Activated T-cell treated with anti-CD3 and anti-CD28 coated beads for 4 hours (primary cell): ENCODE data around the gene ZDHHC3.

Source experiments
- DNase-seq: peaks from one replicate; pipeline ENCODE4 v3.0.0-alpha.2; 2020

Gene ZDHHC3

GRCh38 chr3:44887101-44887500, 88.9 kb downstream of the ZDHHC3 start:
- DNase-seq = no peak

DNA sequence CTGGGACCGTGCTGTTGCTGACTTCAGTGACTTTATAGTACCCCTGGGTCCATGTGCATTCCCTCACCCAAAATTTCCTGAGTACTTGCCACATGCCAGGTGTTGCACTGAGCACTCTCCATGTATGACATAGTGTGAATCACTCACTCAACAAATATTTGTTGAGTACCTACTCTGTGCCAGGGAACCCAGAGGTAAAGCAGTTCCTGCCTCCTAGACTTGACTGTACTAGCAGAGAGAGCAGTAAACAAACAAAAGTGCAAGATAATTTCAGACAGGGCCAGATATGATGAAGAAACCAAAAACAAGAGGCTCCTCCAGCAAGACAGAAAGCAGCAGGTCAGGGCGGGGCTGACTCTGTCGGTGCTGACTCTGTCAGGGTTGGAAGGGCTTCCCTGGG, 89.4 kb downstream of the ZDHHC3 start:
- DNase-seq = no peak

DNA sequence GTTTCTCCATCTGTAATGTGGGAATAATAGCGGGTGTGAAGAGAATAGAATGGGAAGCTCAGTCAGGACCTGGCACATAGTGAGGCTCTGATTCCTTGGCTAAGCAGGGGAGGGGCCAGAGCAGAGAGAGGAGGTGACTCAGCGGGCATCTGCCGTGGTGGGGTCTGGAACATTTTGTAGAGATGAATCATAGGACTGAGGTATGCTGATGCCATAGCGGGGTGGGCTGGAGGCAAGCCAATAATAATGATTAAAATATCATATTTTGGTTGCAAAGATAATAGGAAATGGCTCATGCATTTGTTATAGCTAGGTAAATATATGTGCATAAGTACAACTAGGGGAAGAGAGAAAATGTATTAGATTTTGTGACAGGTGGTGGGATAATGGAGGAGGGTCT, 90.4 kb downstream of the ZDHHC3 start:
- DNase-seq = no peak

GRCh38 chr3:44883999-44884431, 92.0 kb downstream of the ZDHHC3 start:
- DNase-seq = no peak

DNA sequence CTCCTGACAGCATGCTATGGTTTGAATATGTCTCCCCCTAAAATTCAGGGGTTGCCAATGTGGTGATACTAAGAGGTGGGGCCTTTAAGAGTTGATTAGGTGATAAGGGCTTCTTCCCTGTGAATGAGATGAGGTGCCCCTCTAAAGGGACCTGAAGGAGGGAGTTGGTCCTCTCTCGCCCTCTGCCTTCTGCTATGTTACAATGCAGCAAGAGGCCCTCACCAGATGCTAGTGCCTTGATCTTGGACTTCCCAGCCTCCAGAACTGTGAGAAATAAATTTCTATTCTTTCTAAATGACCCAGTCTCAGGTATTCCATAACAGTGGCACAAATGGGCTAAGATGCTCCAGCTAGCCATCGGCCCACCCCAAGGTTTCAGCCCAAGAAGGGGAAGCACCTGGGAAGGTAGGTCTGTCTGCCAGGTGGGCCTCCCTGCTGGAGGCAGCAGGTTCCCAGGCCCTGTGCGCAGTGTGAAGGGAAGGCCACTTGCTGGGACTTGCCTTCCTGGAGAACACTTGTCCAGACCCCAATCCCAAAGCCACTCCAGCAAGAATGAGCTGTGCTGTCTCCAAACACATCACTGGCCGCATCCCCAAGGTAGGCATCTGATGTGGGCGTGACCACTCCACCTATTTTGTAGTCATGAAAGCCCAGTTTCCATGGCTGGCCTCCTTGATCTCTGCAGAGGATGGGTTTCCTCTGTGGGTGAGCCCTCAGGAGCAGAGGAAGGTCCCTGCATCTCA, 92.6 kb downstream of the ZDHHC3 start:
- no peak for DNase-seq

- no peak for DNase-seq
Measured at GRCh38 chr3:44880284-44880683, 95.7 kb downstream of the ZDHHC3 start.

DNA sequence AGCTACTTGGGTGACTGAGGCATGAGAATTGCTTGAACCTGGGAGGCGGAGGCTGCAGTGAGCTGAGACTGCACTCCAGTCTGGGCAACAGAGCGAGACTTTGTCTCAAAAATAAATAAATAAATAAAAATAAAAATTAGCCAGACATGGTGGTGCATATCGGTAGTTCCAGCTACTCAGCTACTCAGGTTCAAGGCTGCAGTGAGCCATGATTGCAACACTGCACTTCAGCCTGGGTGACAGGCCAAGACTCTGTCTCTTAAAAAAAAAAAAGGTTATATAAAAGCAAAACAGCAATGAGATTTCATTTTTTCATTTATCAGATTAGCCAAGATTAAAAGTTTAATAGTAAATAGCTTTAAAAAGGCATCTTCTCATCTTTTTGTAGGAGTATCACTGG, 98.6 kb downstream of the ZDHHC3 start:
- DNase-seq = no peak

DNA sequence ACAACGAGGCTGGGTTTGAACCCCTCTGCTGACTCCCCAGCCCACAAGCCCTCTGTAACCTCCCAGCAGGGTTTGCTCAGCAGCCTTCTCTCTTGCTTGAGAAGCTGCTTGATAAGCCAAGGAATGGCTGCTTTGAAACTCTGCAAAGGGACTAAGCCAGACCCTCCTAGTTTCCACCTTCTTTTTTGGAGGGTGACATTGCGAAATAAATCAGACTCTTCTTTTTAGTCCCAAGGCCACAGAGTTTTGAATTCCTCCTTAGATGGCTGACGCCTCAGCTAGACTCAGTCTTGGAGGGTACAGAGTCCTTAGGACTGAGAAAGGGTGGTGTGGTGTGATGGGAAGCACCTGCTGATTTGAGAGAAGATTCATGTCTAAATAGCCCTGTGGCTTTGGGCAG, 100.4 kb downstream of the ZDHHC3 start:
- DNase-seq = no peak
